Measurements from ENCODE around the gene DIP2C.

The DIP2C gene

GRCh38 chr10:336247-336646 lies 353.2 kb downstream of the DIP2C start:
- in situ Hi-C loops (cut with MboI; ENCODE audit: low pct_unique_long_range_greater_than_20kb, low sequenced_read_pairs, unreplicated experiment): no loop called here
- TF ChIP-seq CTCF (IDR thresholded peaks at IDR 0.05; ENCODE audit: extremely low read depth, insufficient read depth, missing control alignments): no peak
- no peak for DNase-seq (ENCODE audit: low spot score)

GRCh38 chr10:335151-335800 lies 354.2 kb downstream of the DIP2C start:
- in situ Hi-C loops (cut with MboI; ENCODE audit: low pct_unique_long_range_greater_than_20kb, low sequenced_read_pairs, unreplicated experiment): no loop called here
- no peak for TF ChIP-seq CTCF (IDR thresholded peaks at IDR 0.05; ENCODE audit: extremely low read depth, insufficient read depth, missing control alignments)
- no peak for DNase-seq (ENCODE audit: low spot score)

- no peak for DNase-seq (ENCODE audit: low spot score)
- in situ Hi-C loops (cut with MboI; ENCODE audit: low pct_unique_long_range_greater_than_20kb, low sequenced_read_pairs, unreplicated experiment): no loop called here
- no peak for TF ChIP-seq CTCF (IDR thresholded peaks at IDR 0.05; ENCODE audit: extremely low read depth, insufficient read depth, missing control alignments)
Measured at GRCh38 chr10:331186-331585, 358.3 kb downstream of the DIP2C start.

- no peak for TF ChIP-seq CTCF (IDR thresholded peaks at IDR 0.05; ENCODE audit: extremely low read depth, insufficient read depth, missing control alignments)
- in situ Hi-C loops (cut with MboI; ENCODE audit: low pct_unique_long_range_greater_than_20kb, low sequenced_read_pairs, unreplicated experiment): no loop called here
- DNase-seq (ENCODE audit: low spot score): no peak
Measured at GRCh38 chr10:329361-330099, 359.9 kb downstream of the DIP2C start.

- in situ Hi-C loops (cut with MboI; ENCODE audit: low pct_unique_long_range_greater_than_20kb, low sequenced_read_pairs, unreplicated experiment): no loop called here
- no peak for DNase-seq (ENCODE audit: low spot score)
- no peak for TF ChIP-seq CTCF (IDR thresholded peaks at IDR 0.05; ENCODE audit: extremely low read depth, insufficient read depth, missing control alignments)
Measured at GRCh38 chr10:327889-328852, 361.3 kb downstream of the DIP2C start.

- no peak for TF ChIP-seq CTCF (IDR thresholded peaks at IDR 0.05; ENCODE audit: extremely low read depth, insufficient read depth, missing control alignments)
- DNase-seq (ENCODE audit: low spot score): no peak
- in situ Hi-C loops (cut with MboI; ENCODE audit: low pct_unique_long_range_greater_than_20kb, low sequenced_read_pairs, unreplicated experiment): no loop called here
Measured at GRCh38 chr10:326894-327635, 362.4 kb downstream of the DIP2C start.
